Panc1 (cell line): ENCODE data around the gene ATOH7. TPM values are rescaled to one million over a fixed set of nuclear protein-coding genes. Genes with fewer than 3 reads are reported as not detected.

ENCODE experiments used
- total RNA-seq: library from RNA; stranded (reverse); gene quantifications from one replicate; pipeline ENCODE4 v1.2.1, GENCODE V29; 2021; ENCODE audit not compliant: unreplicated experiment

Gene ATOH7
- total RNA-seq, 1 experiment from 2014 or later: 0.28 TPM

Other genes starting within 250 kb of the ATOH7 start
- gene HERC4, start 156.8 kb downstream of the ATOH7 start, total RNA-seq: 119 TPM
- 39.1 TPM for gene MYPN, start 122.6 kb downstream of the ATOH7 start, total RNA-seq
- 143 TPM for gene HNRNPH3, start 100.0 kb upstream of the ATOH7 start, total RNA-seq
- gene PBLD, start 100.8 kb upstream of the ATOH7 start, total RNA-seq: 11.7 TPM
- 25.1 TPM for gene RUFY2, start 175.2 kb upstream of the ATOH7 start, total RNA-seq
- gene DNA2, start 239.9 kb upstream of the ATOH7 start, total RNA-seq: 29.0 TPM